Endothelial cell of umbilical vein (primary cell): ENCODE data around the gene CASK.

Experiments used
- EZH2 ChIP-seq: IDR thresholded peaks from 2 replicates; pipeline ENCODE4 v1.6.1; 2012; ENCODE audit warnings: borderline replicate concordance, low read depth, mild to moderate bottlenecking, moderate library complexity, low read length, inconsistent platforms; ENCODE audit not compliant: severe bottlenecking
- POLR2A ChIP-seq: IDR thresholded peaks from 2 replicates; pipeline ENCODE4 v1.6.1; 2012; ENCODE audit warnings: low read depth, mild to moderate bottlenecking, control low read depth, low read length
- POLR2AphosphoS5 ChIP-seq: IDR thresholded peaks from 2 replicates; pipeline ENCODE4 v1.6.1; 2012; ENCODE audit warnings: low read depth, mild to moderate bottlenecking, control low read depth, low read length, moderate library complexity; ENCODE audit not compliant: insufficient read depth
- TF ChIP-seq, protein P1 (sequence below), 2 donors: IDR thresholded peaks; 1 replicate in 1 of 2; 2 replicates in 1 of 2; pipeline ENCODE4 v1.5.1; 2011; ENCODE audit warnings: low read length in 2 of 2, mild to moderate bottlenecking in 2 of 2, moderate library complexity in 2 of 2, control low read depth in 1 of 2, inconsistent platforms in 1 of 2, low read depth in 1 of 2; ENCODE audit not compliant: insufficient read depth in 1 of 2; ENCODE audit errors: extremely low read depth in 1 of 2

- TF ChIP-seq POLR2A (no peak), EZH2 (no peak), POLR2AphosphoS5 (no peak)
- TF ChIP-seq, protein P1, sequence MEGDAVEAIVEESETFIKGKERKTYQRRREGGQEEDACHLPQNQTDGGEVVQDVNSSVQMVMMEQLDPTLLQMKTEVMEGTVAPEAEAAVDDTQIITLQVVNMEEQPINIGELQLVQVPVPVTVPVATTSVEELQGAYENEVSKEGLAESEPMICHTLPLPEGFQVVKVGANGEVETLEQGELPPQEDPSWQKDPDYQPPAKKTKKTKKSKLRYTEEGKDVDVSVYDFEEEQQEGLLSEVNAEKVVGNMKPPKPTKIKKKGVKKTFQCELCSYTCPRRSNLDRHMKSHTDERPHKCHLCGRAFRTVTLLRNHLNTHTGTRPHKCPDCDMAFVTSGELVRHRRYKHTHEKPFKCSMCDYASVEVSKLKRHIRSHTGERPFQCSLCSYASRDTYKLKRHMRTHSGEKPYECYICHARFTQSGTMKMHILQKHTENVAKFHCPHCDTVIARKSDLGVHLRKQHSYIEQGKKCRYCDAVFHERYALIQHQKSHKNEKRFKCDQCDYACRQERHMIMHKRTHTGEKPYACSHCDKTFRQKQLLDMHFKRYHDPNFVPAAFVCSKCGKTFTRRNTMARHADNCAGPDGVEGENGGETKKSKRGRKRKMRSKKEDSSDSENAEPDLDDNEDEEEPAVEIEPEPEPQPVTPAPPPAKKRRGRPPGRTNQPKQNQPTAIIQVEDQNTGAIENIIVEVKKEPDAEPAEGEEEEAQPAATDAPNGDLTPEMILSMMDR (IDR thresholded peaks at IDR 0.05; ENCODE audit: extremely low read depth in 1 of 2, insufficient read depth in 1 of 2, low read depth in 1 of 2, low read length in 2 of 2) = no peak
These were observed 172.6 kb downstream of the CASK start for GRCh38 chrX:41750716-41751115.
